HG03575 (cell line): ENCODE measurements around the gene PRF1.
"Not testable (repeated sequence)": the region's sequence is repeated elsewhere in the genome, so short reads cannot be mapped to it uniquely, and the experiment has no call there.

Experiments
- ATAC-seq: cut with Tn5 transposase; IDR thresholded peaks from one replicate; pipeline ENCODE4 v1.9.1; 2021; ENCODE audit not compliant: unreplicated experiment, insufficient number of reproducible peaks, low FRiP score; ENCODE audit errors: extremely low read depth

Gene PRF1

GRCh38 chr10:70602665-70603448 is at the start of gene PRF1:
Gene PRF1 (minus strand): TSS chr10:70602741. CDS start chr10:70600902, 1,839 bp downstream.
- ATAC-seq, result no peak

GRCh38 chr10:70651661-70652060 is 49.1 kb upstream of the PRF1 start:
- ATAC-seq, result no peak

- ATAC-seq, result no peak
Observed at GRCh38 chr10:70650718-70651117, 48.2 kb upstream of the PRF1 start.

- no peak for ATAC-seq
Observed at GRCh38 chr10:70650104-70650503, 47.6 kb upstream of the PRF1 start.

GRCh38 chr10:70649526-70649925 is 47.0 kb upstream of the PRF1 start:
- ATAC-seq, result no peak

DNA sequence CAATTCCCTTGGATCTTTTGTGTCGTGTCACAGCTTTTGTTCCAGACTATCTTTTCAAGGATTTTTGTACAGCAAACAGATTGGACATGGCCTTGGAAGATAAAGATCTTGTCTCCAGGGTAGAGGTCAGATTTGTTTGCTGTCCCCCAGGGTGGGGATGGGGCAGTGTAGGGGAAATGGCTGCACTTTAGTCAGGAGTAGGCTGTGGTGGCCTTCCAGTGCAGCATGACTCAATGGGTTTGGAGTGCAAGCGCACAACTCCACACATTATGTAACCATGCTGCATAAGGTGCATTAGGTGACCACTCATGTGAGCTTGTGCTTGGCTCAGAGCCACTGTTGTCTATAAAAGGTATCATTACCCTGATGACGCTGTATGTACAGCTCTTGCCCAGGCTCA is 45.9 kb upstream of the PRF1 start:
- no peak for ATAC-seq

GRCh38 chr10:70647086-70647485 is 44.5 kb upstream of the PRF1 start:
- ATAC-seq, result no peak

GRCh38 chr10:70644959-70645358 is 42.4 kb upstream of the PRF1 start:
- ATAC-seq, result not testable (repeated sequence)

DNA sequence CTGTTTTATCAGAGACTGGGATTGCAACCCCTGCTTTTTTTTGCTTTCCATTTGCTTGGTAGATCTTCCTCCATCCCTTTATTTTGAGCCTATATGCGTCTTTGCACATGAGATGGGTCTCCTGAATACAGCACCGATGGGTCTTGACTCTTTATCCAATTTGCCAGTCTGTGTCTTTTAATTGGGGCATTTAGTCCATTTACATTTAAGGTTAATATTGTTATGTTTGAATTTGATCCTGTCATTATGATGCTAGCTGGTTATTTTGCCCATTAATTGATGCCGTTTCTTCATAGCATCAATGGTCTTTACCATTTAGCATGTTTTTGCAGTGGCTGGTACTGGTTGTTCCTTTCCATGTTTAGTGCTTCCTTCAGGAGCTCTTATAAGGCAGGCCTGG is 40.7 kb upstream of the PRF1 start:
- ATAC-seq, result not testable (repeated sequence)

DNA sequence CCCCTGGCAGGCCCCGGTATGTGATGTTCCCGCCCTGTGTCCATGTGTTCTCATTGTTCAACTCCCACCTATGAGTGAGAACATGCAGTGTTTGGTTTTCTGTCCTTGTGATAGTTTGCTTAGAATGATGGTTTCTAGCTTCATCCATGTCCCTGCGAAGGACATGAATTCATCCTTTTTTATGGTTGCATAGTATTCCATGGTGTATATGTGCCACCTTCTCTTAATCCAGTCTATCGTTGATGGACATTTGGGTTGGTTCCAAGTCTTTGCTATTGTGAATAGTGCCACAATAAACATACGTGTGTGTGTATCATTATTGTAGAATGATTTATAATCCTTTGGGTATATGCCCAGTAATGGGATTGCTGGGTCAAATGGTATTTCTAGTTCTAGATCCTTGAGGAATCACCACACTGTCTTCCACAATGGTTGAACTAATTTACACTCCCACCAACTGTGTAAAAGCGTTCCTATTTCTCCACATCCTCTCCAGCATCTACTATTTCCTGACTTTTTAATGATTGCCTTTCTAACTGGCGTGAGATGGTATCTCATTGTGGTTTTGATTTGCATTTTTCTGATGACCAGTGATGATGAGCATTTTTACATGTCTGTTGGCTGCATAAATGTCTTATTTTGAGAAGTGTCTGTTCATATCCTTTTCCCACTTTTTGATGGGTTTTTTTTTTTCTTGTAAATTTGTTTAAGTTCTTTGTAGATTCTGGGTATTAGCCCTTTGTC is 37.3 kb upstream of the PRF1 start:
- ATAC-seq, result not testable (repeated sequence)

DNA sequence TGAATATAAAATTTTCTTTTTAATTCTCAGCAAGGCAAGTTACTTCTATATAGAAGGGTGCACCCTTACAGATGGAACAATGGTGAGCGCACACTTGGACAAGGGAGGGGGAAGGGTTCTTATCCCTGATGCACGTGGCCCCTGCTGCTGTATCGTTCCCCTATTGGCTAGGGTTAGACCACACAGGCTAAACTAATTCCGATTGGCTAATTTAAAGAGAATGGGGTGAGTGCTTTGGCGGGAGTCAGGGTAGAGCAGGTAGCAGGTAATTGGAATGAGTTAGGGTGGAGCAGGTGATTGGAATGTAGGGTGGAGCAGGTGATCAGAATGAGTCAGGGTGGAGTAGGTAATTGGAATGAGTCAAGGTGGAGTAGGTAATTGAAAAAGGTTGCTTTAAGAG is 32.0 kb upstream of the PRF1 start:
- not testable (repeated sequence) for ATAC-seq

DNA sequence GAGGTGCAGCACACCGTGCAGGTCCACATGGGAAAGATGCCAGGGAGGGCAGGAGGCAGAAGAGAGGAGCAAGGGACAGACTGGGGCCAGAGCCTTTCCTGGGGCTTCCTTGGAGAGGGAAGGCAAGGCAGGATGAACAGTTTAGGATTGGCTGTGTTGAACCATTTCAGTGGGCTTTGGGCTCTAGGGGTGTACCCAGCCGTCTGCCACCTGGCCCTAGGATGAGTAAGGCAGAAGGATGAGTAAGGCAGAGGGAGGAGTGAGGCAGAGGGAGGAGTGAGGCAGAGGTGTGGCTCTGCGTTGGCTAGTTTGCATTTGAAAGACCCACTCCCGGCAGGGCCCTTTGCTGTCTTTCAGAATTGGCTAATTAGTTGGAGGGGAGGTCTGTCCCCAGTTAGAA is 31.5 kb upstream of the PRF1 start:
- ATAC-seq, result no peak

- ATAC-seq, result not testable (repeated sequence)
Observed at GRCh38 chr10:70631735-70632134, 29.2 kb upstream of the PRF1 start.

GRCh38 chr10:70629338-70629737 is 26.8 kb upstream of the PRF1 start:
- ATAC-seq, result no peak

DNA sequence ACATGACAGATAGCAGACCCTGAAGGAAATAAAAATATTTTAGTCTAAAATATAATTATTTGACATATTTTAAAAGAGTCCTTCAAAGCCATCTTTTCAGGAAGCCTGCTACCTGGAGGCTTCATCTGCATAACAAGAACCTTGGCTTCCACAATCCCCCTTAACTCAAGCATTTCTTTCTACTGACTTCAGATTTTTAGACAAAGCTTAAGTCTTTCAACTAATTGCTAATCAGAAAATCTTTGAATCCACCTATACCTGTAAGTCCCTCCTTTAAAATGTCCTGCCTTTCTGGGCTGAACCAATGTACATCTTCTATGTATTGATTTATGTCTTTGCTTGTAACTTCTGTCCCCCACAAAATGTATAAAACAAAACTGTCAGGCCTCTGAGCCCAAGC is 23.5 kb upstream of the PRF1 start:
- no peak for ATAC-seq

GRCh38 chr10:70622981-70623844 is 20.7 kb upstream of the PRF1 start:
- ATAC-seq, result no peak

DNA sequence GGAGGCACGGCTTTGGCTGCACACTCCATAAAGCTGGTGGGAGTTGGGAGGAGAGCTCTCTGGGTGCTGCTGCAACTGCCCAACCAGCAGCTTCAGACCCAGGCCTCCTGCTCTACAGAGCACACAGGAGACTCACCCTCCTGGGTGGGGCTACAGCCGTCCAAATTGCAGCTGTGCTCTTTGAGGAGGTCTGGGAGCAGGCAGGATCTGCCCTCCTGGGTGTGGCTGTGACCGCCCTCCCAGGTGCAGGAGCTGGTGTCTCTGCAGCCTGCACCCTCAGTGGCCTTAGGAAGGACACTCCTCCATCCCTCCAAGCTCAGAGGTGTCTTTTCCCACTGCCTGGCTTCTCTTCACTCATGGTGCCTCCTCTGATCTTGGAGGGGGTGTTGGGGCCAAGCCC is 20.0 kb upstream of the PRF1 start:
- ATAC-seq, result no peak

DNA sequence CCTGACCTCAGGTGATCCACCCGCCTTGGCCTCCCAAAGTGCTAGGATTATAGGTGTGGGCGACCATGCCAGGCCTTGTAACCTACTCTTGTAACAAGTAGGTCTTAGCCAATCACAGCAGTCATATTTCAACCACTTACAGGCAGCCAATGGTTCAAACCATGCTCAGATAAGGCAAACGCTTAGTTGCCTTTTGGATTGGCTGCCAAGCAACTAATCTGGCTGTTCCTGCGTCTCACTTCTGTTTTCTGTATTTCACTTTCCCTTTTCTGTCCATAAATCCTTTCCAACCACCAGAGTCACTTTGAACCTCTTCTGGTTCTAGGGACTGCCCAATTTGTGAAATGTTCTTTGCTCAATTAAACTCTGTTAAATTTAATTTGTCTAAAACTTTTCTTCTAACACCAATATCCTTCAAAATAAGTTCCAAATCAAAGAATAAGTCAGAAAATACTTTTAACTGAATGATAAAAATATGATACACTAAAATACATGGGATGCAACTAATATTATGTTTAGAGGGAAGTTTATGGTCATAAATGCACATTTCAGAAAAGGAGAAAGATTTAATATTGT is 19.1 kb upstream of the PRF1 start:
- no peak for ATAC-seq

GRCh38 chr10:70620020-70620289 is 17.4 kb upstream of the PRF1 start:
- ATAC-seq, result no peak
